GM18505 (cell line): ENCODE measurements around the gene ZNF324.
A peak's percentile ranks its signal among the peaks of the same experiment; 100 is the strongest.
"Not testable (repeated sequence)": the region's sequence is repeated elsewhere in the genome, so short reads cannot be mapped to it uniquely, and the experiment has no call there.

Source experiments
- ATAC-seq: cut with Tn5 transposase; IDR thresholded peaks from one replicate; pipeline ENCODE4 v1.9.1; 2021; ENCODE audit not compliant: unreplicated experiment
- POLR2A ChIP-seq: IDR thresholded peaks from 4 replicates; pipeline ENCODE4 v1.6.1; 2011; ENCODE audit warnings: borderline replicate concordance; ENCODE audit not compliant: insufficient read depth, insufficient read length; ENCODE audit errors: extremely low read depth

The ZNF324 gene

GRCh38 chr19:58499021-58499927, 32.4 kb downstream of the ZNF324 start:
- peak; percentile 79 for TF ChIP-seq POLR2A
- ATAC-seq, result peak; percentile 89

GRCh38 chr19:58500242-58500641, 33.4 kb downstream of the ZNF324 start:
- ATAC-seq, result no peak
- TF ChIP-seq POLR2A, result no peak

- not testable (repeated sequence) for ATAC-seq
Measured at GRCh38 chr19:58507602-58508223, 40.8 kb downstream of the ZNF324 start.

GRCh38 chr19:58509731-58510083, 42.8 kb downstream of the ZNF324 start:
- TF ChIP-seq POLR2A, result no peak
- ATAC-seq, result no peak

GRCh38 chr19:58510084-58510862, 43.4 kb downstream of the ZNF324 start:
- no peak for ATAC-seq
- no peak for TF ChIP-seq POLR2A

- no peak for TF ChIP-seq POLR2A
Measured at GRCh38 chr19:58511353-58512208, 44.7 kb downstream of the ZNF324 start, which contains the start of gene SLC27A5. TSS of gene SLC27A5 (minus strand) at chr19:58511992. CDS start at chr19:58511955, 37 bp downstream.

GRCh38 chr19:58513213-58513693, 46.4 kb downstream of the ZNF324 start:
- ATAC-seq, result no peak

More at GRCh38 chr19:58511353-58512208, 44.7 kb downstream of the ZNF324 start, which contains the start of gene SLC27A5:
- no peak for ATAC-seq

GRCh38 chr19:58513694-58514563, 47.0 kb downstream of the ZNF324 start:
- peak; percentile 83 for TF ChIP-seq POLR2A
- ATAC-seq, result peak; percentile 86

More at GRCh38 chr19:58513213-58513693, 46.4 kb downstream of the ZNF324 start:
- TF ChIP-seq POLR2A, result no peak

GRCh38 chr19:58514564-58515022, 47.7 kb downstream of the ZNF324 start:
- no peak for TF ChIP-seq POLR2A
- no peak for ATAC-seq

- no peak for TF ChIP-seq POLR2A
- no peak for ATAC-seq
Measured at GRCh38 chr19:58515259-58515658, 48.4 kb downstream of the ZNF324 start.

GRCh38 chr19:58516246-58516836, 49.5 kb downstream of the ZNF324 start:
- ATAC-seq, result no peak
- no peak for TF ChIP-seq POLR2A
